Mesodermal cell (in vitro differentiated cells): ENCODE results near the gene C2CD2L.
"Not testable (repeated sequence)": the region's sequence is repeated elsewhere in the genome, so short reads cannot be mapped to it uniquely, and the experiment has no call there.

Source experiments
- H3K27ac ChIP-seq: 2 replicates; pipeline ENCODE4 v1.7.0; 2013; ENCODE audit warnings: mild to moderate bottlenecking, low read depth, low read length, moderate library complexity; ENCODE audit not compliant: severe bottlenecking
- H3K36me3 ChIP-seq: 2 replicates; pipeline ENCODE4 v1.7.1; 2013; ENCODE audit warnings: mild to moderate bottlenecking, low read length, moderate library complexity; ENCODE audit not compliant: control insufficient read depth, insufficient read depth
- H3K4me1 ChIP-seq: one replicate; pipeline ENCODE4 v1.7.1; 2013; ENCODE audit warnings: mild to moderate bottlenecking, low read length; ENCODE audit not compliant: insufficient read depth, control insufficient read depth, poor library complexity, severe bottlenecking
- H3K4me3 ChIP-seq: 2 replicates; pipeline ENCODE4 v1.7.0; 2013; ENCODE audit warnings: low read length, control low read depth, mild to moderate bottlenecking; ENCODE audit not compliant: insufficient read depth, poor library complexity, severe bottlenecking; ENCODE audit errors: extremely low read depth
- H3K9me3 ChIP-seq: 2 replicates; pipeline ENCODE4 v1.7.1; 2013; ENCODE audit warnings: mild to moderate bottlenecking, low read length, moderate library complexity; ENCODE audit not compliant: control insufficient read depth
- WGBS, 2 experiments: methylation state at CpG; one replicate each; pipeline ENCODE4 v1.1.5; 2013; ENCODE audit warnings: missing lambda C conversion rate in 2 of 2; ENCODE audit not compliant: insufficient coverage in 2 of 2; 5-methylcytosine and 5-hydroxymethylcytosine counted together

The C2CD2L gene

GRCh38 chr11:119167077-119167458, 59.9 kb downstream of the C2CD2L start:
- H3K27ac ChIP-seq, H3K4me1 ChIP-seq, H3K4me3 ChIP-seq, H3K36me3 ChIP-seq, H3K9me3 ChIP-seq: not testable (repeated sequence)
- WGBS, 2 experiments = 73 to 79% methylated on average over 7 to 10 of the region's 10 CpGs

GRCh38 chr11:119167933-119168332, 60.8 kb downstream of the C2CD2L start:
- Histone ChIP-seq H3K36me3 (no peaks in the 10 kb centered on the region), H3K9me3 (no peaks in the 10 kb centered on the region), H3K4me3 (no peak overlapping the region), H3K27ac (no peak overlapping the region), H3K4me1 (peaks cover 9% of the 10 kb centered on the region)
- 98% methylated on average over 4 of the region's 6 CpGs; no CpG with 5 or more reads in 1 of the 2 experiments for WGBS, 2 experiments
